HEK293T (cell line): ENCODE data around the gene CTNNA2.

Experiments
- CTCF ChIA-PET: fragments of 350-600 bp; formaldehyde crosslinking; extraction: SDS; loops from one replicate; lab custom pipeline; 2021; ENCODE audit warnings: antibody characterized with exemption, inconsistent platforms; lab: Yijun Ruan, JAX
- POLR2A ChIA-PET: fragments of 350-600 bp; formaldehyde crosslinking; extraction: SDS; loops from one replicate; lab custom pipeline; 2020; ENCODE audit warnings: antibody characterized with exemption, inconsistent platforms; lab: Yijun Ruan, JAX
- DNase-seq: peaks from one replicate; pipeline ENCODE4 v3.0.0; 2012; ENCODE audit warnings: mixed read lengths; ENCODE audit errors: extremely low spot score
- ARNT ChIP-seq: fragments of 450-650 bp; IDR thresholded peaks from 2 replicates; pipeline ENCODE4 v1.6.1; 2017; ENCODE audit warnings: mild to moderate bottlenecking
- BHLHE40 ChIP-seq: fragments of 450-650 bp; IDR thresholded peaks from 2 replicates; pipeline ENCODE4 v1.6.1; 2016; ENCODE audit warnings: mild to moderate bottlenecking, moderate library complexity, borderline replicate concordance
- CTBP1 ChIP-seq: fragments of 450-650 bp; IDR thresholded peaks from 2 replicates; pipeline ENCODE4 v1.6.1; 2016; ENCODE audit warnings: borderline replicate concordance
- ELF4 ChIP-seq: fragments of 450-650 bp; IDR thresholded peaks from 2 replicates; pipeline ENCODE4 v1.6.1; 2017; ENCODE audit warnings: antibody characterized with exemption
- FOXA1 ChIP-seq: fragments of 450-650 bp; IDR thresholded peaks from 2 replicates; pipeline ENCODE4 v1.6.1; 2016; ENCODE audit warnings: mild to moderate bottlenecking
- FOXK2 ChIP-seq: fragments of 450-650 bp; IDR thresholded peaks from 2 replicates; pipeline ENCODE4 v1.6.1; 2016; ENCODE audit warnings: mild to moderate bottlenecking
- FOXM1 ChIP-seq: fragments of 450-650 bp; IDR thresholded peaks from 2 replicates; pipeline ENCODE4 v1.6.1; 2017; ENCODE audit warnings: mild to moderate bottlenecking, borderline replicate concordance
- HDGF ChIP-seq: fragments of 450-650 bp; IDR thresholded peaks from 2 replicates; pipeline ENCODE4 v1.6.1; 2017; ENCODE audit warnings: antibody characterized with exemption, borderline replicate concordance
- L3MBTL2 ChIP-seq: fragments of 450-650 bp; conservative IDR thresholded peaks from 2 replicates; pipeline ENCODE4 v1.6.1; 2016; ENCODE audit warnings: mild to moderate bottlenecking
- LEF1 ChIP-seq: fragments of 450-650 bp; IDR thresholded peaks from 2 replicates; pipeline ENCODE4 v1.6.1; 2017; ENCODE audit warnings: mild to moderate bottlenecking, borderline replicate concordance
- NFRKB ChIP-seq: fragments of 450-650 bp; IDR thresholded peaks from 2 replicates; pipeline ENCODE4 v1.6.1; 2016; ENCODE audit warnings: mild to moderate bottlenecking, moderate library complexity
- PKNOX1 ChIP-seq: fragments of 450-650 bp; IDR thresholded peaks from 2 replicates; pipeline ENCODE4 v1.6.1; 2016
- SP1 ChIP-seq: fragments of 450-650 bp; IDR thresholded peaks from 2 replicates; pipeline ENCODE4 v1.6.1; 2017
- SUZ12 ChIP-seq: fragments of 450-650 bp; IDR thresholded peaks from 2 replicates; pipeline ENCODE4 v1.6.1; 2016; ENCODE audit warnings: mild to moderate bottlenecking
- TARDBP ChIP-seq: fragments of 450-650 bp; IDR thresholded peaks from 2 replicates; pipeline ENCODE4 v1.6.1; 2016
- ZNF384 ChIP-seq: fragments of 450-650 bp; IDR thresholded peaks from 2 replicates; pipeline ENCODE4 v1.6.1; 2016

CTNNA2 gene

GRCh38 chr2:80014637-80015036 lies 501.8 kb downstream of the CTNNA2 start:
- DNase-seq = no peak
- TF ChIP-seq FOXA1 (no peak), LEF1 (no peak), ELF4 (no peak), FOXK2 (no peak), TARDBP (no peak), ARNT (no peak), CTBP1 (no peak), BHLHE40 (no peak), PKNOX1 (no peak), L3MBTL2 (no peak), ZNF384 (no peak), SP1 (no peak), HDGF (no peak)
- POLR2A ChIA-PET = no interaction called here
- CTCF ChIA-PET = no interaction called here

GRCh38 chr2:80016171-80016570 lies 503.3 kb downstream of the CTNNA2 start:
- ChIA-PET POLR2A (no interaction called here), CTCF (no interaction called here)
- no peak for DNase-seq
- TF ChIP-seq HDGF = no peak
- no peak for TF ChIP-seq ARNT
- no peak for TF ChIP-seq FOXM1
- no peak for TF ChIP-seq BHLHE40

- DNase-seq = no peak
- ChIA-PET POLR2A (no interaction called here), CTCF (no interaction called here)
- TF ChIP-seq ARNT = no peak
These were observed 507.0 kb downstream of the CTNNA2 start for GRCh38 chr2:80019571-80020460.

GRCh38 chr2:80022018-80022417 lies 509.2 kb downstream of the CTNNA2 start:
- CTCF ChIA-PET = no interaction called here
- no peak for TF ChIP-seq LEF1
- no peak for TF ChIP-seq BHLHE40
- TF ChIP-seq ZNF384 = no peak
- TF ChIP-seq PKNOX1 = no peak
- no peak for TF ChIP-seq FOXK2
- no peak for TF ChIP-seq CTBP1
- no peak for TF ChIP-seq FOXM1
- TF ChIP-seq SP1 = no peak
- TF ChIP-seq SUZ12 = no peak
- no peak for TF ChIP-seq ELF4
- TF ChIP-seq TARDBP = no peak
- TF ChIP-seq L3MBTL2 = no peak
- TF ChIP-seq ARNT = no peak
- no peak for TF ChIP-seq FOXA1
- TF ChIP-seq HDGF = no peak
- no peak for TF ChIP-seq NFRKB
- POLR2A ChIA-PET = no interaction called here
- no peak for DNase-seq

GRCh38 chr2:80026040-80026729 lies 513.3 kb downstream of the CTNNA2 start:
- DNase-seq = no peak
- no peak for TF ChIP-seq PKNOX1
- TF ChIP-seq LEF1 = no peak
- TF ChIP-seq L3MBTL2 = no peak
- TF ChIP-seq HDGF = no peak
- no peak for TF ChIP-seq SP1
- no peak for TF ChIP-seq BHLHE40
- TF ChIP-seq ZNF384 = no peak
- TF ChIP-seq FOXM1 = no peak
- TF ChIP-seq FOXK2 = no peak
- no peak for TF ChIP-seq CTBP1
- no peak for TF ChIP-seq SUZ12
- no peak for TF ChIP-seq ARNT
- TF ChIP-seq FOXA1 = no peak
- no peak for TF ChIP-seq NFRKB
- TF ChIP-seq TARDBP = no peak
- TF ChIP-seq ELF4 = no peak
- CTCF ChIA-PET = no interaction called here
- POLR2A ChIA-PET = no interaction called here

GRCh38 chr2:80028051-80028450 lies 515.2 kb downstream of the CTNNA2 start:
- no peak for DNase-seq
- ChIA-PET POLR2A (no interaction called here), CTCF (no interaction called here)
- TF ChIP-seq SUZ12 = no peak
- TF ChIP-seq PKNOX1 = no peak
- no peak for TF ChIP-seq ELF4
- no peak for TF ChIP-seq BHLHE40
- no peak for TF ChIP-seq SP1
- no peak for TF ChIP-seq FOXK2
- no peak for TF ChIP-seq L3MBTL2
